ENCODE results near the gene SSBP3. TPM values are rescaled to one million over a fixed set of nuclear protein-coding genes. Genes with fewer than 3 reads are reported as not detected.
A peak's percentile ranks its signal among the peaks of the same experiment; 100 is the strongest.

The SSBP3 gene
- total and polyA plus RNA-seq, 9 of the 15 experiments (the other 6 are each of a cell fraction or from before 2014, with no cell fraction given): 8.7 to 108 (median 33.8) TPM

DNA sequence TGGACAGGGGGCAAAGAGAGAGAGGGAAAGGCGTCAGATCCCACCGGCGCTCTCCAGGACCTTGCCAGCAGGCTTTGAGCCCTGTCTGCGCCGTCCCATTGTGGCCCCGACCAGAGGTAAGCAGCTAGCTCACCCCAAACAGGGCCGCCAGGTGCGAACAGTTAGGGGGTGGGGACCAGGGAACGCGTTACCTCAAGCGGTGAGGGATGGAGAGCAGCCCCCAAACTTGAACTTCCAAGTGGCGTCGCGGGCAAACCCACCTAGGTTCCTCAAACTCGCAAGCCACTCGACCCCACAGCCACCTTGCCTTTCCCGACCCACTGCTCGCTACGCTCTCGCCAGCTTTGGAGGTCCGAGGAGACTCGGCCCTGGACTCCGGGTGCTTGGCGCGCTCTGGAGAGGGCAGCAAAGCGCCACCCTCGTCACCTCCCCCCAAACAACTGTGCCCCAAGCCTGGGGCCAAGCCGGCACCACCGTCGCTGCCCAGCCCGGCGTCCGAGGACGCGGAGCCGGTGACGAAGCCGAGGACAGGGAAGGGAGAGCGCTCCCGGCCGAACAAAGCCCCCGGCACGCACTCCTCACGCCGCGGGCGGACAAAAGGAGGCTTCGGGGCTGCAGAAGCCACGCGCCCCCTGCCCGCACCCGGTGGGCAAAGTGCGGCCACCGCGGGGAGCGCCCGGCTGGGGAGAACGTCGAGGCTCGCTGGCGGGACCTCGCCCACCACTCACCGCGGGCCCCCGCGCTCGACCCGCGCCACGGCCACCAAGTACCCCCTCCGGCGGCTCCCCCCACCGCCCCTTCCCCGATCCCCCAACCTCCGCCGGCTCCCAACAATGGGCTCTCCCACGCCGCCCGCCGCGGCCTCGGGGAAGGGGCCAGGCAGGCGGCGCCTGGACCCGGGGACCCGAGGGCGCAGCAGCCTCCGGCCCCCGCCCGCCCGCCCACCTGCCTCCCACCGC lies 976 bp downstream of the SSBP3 start (continued):
- TF ChIP-seq ZFX (CRISPR knock-in tag; IDR thresholded peaks at IDR 0.05) (peak; percentile 48), FOXJ2 (tag; IDR thresholded peaks at IDR 0.05) (no peak), TCFL5 (CRISPR knock-in tag; conservative IDR thresholded peaks at IDR 0.05) (no peak), NR2C2 (CRISPR knock-in tag; IDR thresholded peaks at IDR 0.05) (no peak), NR2C2 (tag; IDR thresholded peaks at IDR 0.05) (no peak), MYNN (IDR thresholded peaks at IDR 0.05) (peak; percentile 8; the same call in 1 of the 2 replicates), MYNN (CRISPR knock-in tag; IDR thresholded peaks at IDR 0.05) (no peak), SMARCA4 (IDR thresholded peaks at IDR 0.05) (0 out of 2 replicates have a peak, but pooled peaks have one; percentile 21), ZBTB7A (IDR thresholded peaks at IDR 0.05; ENCODE audit: borderline replicate concordance, control insufficient read depth, low read depth, low read length) (peak; percentile 39; the same call in 1 of the 2 replicates), MYC (IDR thresholded peaks at IDR 0.05; ENCODE audit: low read depth, low read length) (no peak), MYC (CRISPR knock-in tag; IDR thresholded peaks at IDR 0.05; ENCODE audit: borderline replicate concordance, low read depth) (0 out of 2 replicates have a peak, but pooled peaks have one; percentile 31), ETV5 (CRISPR knock-in tag; IDR thresholded peaks at IDR 0.05; ENCODE audit: low read depth) (peak; percentile 54; the same call in 1 of the 2 replicates)
- TF ChIP-seq, protein P1, sequence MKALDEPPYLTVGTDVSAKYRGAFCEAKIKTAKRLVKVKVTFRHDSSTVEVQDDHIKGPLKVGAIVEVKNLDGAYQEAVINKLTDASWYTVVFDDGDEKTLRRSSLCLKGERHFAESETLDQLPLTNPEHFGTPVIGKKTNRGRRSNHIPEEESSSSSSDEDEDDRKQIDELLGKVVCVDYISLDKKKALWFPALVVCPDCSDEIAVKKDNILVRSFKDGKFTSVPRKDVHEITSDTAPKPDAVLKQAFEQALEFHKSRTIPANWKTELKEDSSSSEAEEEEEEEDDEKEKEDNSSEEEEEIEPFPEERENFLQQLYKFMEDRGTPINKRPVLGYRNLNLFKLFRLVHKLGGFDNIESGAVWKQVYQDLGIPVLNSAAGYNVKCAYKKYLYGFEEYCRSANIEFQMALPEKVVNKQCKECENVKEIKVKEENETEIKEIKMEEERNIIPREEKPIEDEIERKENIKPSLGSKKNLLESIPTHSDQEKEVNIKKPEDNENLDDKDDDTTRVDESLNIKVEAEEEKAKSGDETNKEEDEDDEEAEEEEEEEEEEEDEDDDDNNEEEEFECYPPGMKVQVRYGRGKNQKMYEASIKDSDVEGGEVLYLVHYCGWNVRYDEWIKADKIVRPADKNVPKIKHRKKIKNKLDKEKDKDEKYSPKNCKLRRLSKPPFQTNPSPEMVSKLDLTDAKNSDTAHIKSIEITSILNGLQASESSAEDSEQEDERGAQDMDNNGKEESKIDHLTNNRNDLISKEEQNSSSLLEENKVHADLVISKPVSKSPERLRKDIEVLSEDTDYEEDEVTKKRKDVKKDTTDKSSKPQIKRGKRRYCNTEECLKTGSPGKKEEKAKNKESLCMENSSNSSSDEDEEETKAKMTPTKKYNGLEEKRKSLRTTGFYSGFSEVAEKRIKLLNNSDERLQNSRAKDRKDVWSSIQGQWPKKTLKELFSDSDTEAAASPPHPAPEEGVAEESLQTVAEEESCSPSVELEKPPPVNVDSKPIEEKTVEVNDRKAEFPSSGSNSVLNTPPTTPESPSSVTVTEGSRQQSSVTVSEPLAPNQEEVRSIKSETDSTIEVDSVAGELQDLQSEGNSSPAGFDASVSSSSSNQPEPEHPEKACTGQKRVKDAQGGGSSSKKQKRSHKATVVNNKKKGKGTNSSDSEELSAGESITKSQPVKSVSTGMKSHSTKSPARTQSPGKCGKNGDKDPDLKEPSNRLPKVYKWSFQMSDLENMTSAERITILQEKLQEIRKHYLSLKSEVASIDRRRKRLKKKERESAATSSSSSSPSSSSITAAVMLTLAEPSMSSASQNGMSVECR (CRISPR knock-in tag; IDR thresholded peaks at IDR 0.05): peak; percentile 73
- TF ChIP-seq, protein P2, sequence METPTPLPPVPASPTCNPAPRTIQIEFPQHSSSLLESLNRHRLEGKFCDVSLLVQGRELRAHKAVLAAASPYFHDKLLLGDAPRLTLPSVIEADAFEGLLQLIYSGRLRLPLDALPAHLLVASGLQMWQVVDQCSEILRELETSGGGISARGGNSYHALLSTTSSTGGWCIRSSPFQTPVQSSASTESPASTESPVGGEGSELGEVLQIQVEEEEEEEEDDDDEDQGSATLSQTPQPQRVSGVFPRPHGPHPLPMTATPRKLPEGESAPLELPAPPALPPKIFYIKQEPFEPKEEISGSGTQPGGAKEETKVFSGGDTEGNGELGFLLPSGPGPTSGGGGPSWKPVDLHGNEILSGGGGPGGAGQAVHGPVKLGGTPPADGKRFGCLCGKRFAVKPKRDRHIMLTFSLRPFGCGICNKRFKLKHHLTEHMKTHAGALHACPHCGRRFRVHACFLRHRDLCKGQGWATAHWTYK (CRISPR knock-in tag; IDR thresholded peaks at IDR 0.05): peak; percentile 17; the same call in 1 of the 2 replicates
- TF ChIP-seq, protein P3, sequence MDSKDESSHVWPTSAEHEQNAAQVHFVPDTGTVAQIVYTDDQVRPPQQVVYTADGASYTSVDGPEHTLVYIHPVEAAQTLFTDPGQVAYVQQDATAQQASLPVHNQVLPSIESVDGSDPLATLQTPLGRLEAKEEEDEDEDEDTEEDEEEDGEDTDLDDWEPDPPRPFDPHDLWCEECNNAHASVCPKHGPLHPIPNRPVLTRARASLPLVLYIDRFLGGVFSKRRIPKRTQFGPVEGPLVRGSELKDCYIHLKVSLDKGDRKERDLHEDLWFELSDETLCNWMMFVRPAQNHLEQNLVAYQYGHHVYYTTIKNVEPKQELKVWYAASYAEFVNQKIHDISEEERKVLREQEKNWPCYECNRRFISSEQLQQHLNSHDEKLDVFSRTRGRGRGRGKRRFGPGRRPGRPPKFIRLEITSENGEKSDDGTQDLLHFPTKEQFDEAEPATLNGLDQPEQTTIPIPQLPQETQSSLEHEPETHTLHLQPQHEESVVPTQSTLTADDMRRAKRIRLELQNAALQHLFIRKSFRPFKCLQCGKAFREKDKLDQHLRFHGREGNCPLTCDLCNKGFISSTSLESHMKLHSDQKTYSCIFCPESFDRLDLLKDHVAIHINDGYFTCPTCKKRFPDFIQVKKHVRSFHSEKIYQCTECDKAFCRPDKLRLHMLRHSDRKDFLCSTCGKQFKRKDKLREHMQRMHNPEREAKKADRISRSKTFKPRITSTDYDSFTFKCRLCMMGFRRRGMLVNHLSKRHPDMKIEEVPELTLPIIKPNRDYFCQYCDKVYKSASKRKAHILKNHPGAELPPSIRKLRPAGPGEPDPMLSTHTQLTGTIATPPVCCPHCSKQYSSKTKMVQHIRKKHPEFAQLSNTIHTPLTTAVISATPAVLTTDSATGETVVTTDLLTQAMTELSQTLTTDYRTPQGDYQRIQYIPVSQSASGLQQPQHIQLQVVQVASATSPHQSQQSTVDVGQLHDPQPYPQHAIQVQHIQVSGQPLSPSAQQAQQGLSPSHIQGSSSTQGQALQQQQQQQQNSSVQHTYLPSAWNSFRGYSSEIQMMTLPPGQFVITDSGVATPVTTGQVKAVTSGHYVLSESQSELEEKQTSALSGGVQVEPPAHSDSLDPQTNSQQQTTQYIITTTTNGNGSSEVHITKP (IDR thresholded peaks at IDR 0.05; ENCODE audit: partially characterized antibody): peak; percentile 60
- TF ChIP-seq, protein P4, sequence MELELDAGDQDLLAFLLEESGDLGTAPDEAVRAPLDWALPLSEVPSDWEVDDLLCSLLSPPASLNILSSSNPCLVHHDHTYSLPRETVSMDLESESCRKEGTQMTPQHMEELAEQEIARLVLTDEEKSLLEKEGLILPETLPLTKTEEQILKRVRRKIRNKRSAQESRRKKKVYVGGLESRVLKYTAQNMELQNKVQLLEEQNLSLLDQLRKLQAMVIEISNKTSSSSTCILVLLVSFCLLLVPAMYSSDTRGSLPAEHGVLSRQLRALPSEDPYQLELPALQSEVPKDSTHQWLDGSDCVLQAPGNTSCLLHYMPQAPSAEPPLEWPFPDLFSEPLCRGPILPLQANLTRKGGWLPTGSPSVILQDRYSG (tag; conservative IDR thresholded peaks at IDR 0.05; ENCODE audit: low read depth): no peak
